Thyroid gland (tissue), 4 donors: Measurements from ENCODE around the gene CDHR1. TPM values are rescaled to one million over a fixed set of nuclear protein-coding genes. Genes with fewer than 3 reads are reported as not detected.

Experiments
- DNase-seq, 2 donors: peaks; one replicate each; pipeline ENCODE4 v3.0.0-alpha.2; 2019
- H3K27ac ChIP-seq, 3 donors: fragments of 200-600 bp; sonication (generic); 1 replicate in 2 of 3; 2 replicates in 1 of 3; pipeline ENCODE4 v1.5.1; 2016 to 2019; ENCODE audit warnings: mild to moderate bottlenecking in 1 of 3, moderate library complexity in 1 of 3
- H3K27me3 ChIP-seq: fragments of 200-600 bp; sonication (generic); one replicate; pipeline ENCODE4 v1.5.1; 2019
- H3K36me3 ChIP-seq, 2 donors: fragments of 200-600 bp; sonication (generic); one replicate each; pipeline ENCODE4 v1.5.1; 2016 to 2019
- H3K4me1 ChIP-seq, 2 donors: fragments of 200-600 bp; sonication (generic); one replicate each; pipeline ENCODE4 v1.5.1; 2017 to 2019
- H3K4me3 ChIP-seq, 3 donors: fragments of 200-600 bp; sonication (generic); replicated peaks in 1 of 3; 1 replicate in 2 of 3; 2 replicates in 1 of 3; pipeline ENCODE4 v1.5.1; 2016; ENCODE audit warnings: mild to moderate bottlenecking in 1 of 3
- H3K9me3 ChIP-seq: fragments of 200-600 bp; sonication (generic); one replicate; pipeline ENCODE4 v1.5.1; 2017
- CTCF ChIP-seq, 6 experiments: fragments of 200-600 bp in 3 of 6; fragments of 450-650 bp in 3 of 6; sonication (generic) in 3 of 6; IDR thresholded peaks; one replicate each; pipeline ENCODE4 v1.5.1; 2016 to 2019; ENCODE audit warnings: antibody characterized with exemption in 6 of 6, mild to moderate bottlenecking in 2 of 6, inconsistent platforms in 1 of 6, moderate library complexity in 1 of 6
- POLR2A ChIP-seq, 2 donors: fragments of 450-650 bp; IDR thresholded peaks; one replicate each; pipeline ENCODE4 v1.6.1; 2017; ENCODE audit warnings: antibody characterized with exemption in 2 of 2, mild to moderate bottlenecking in 2 of 2, moderate library complexity in 1 of 2
- WGBS, 2 donors: methylation state at CpG; one replicate each; pipeline ENCODE4 v1.1.5; 2017; 5-methylcytosine and 5-hydroxymethylcytosine counted together
- intact Hi-C: fragments of 100-400 bp; cut with DNase I; formaldehyde crosslinking; loops from one replicate; pipeline ENCODE4 v1.15.1; 2023
- total RNA-seq, 4 donors: library from RNA; depleted of rRNA; stranded (reverse); fragments of >200 nt; gene quantifications; one replicate each; pipeline ENCODE4 v1.2.3, GENCODE V29; 2016

CDHR1 gene
- total RNA-seq, 4 donors from 2014 or later = 0.17 TPM; not detected in 3

- TF ChIP-seq CTCF (IDR thresholded peaks at IDR 0.05) (no peak), POLR2A (IDR thresholded peaks at IDR 0.05) (no peak)
Measured at GRCh38 chr10:84224411-84225028, 30.2 kb downstream of the CDHR1 start.

GRCh38 chr10:84225427-84226173, 31.3 kb downstream of the CDHR1 start, which contains the start of gene LRIT2:
Gene LRIT2 (minus strand): TSS chr10:84225544. CDS start chr10:84225520, 24 bp downstream.
- H3K9me3 ChIP-seq = no peaks in the 10 kb centered on the region
- H3K27me3 ChIP-seq = no peaks in the 10 kb centered on the region
- intact Hi-C loops = no loop called here
- no peak within 1 kb of the TSS for H3K4me3 ChIP-seq
- H3K36me3 ChIP-seq = no peaks in the 10 kb centered on the region
- peaks cover 2 to 8% of the 10 kb centered on the region in 2 donors for H3K4me1 ChIP-seq
- 59 to 77% methylated on average over 6 of the region's 6 CpGs for WGBS, 2 donors
- no peak within 1 kb of the TSS for H3K27ac ChIP-seq
- DNase-seq = no peak
- TF ChIP-seq POLR2A (IDR thresholded peaks at IDR 0.05) = no peak
- TF ChIP-seq CTCF (IDR thresholded peaks at IDR 0.05) = no peak

More at GRCh38 chr10:84224411-84225028, 30.2 kb downstream of the CDHR1 start:
- H3K4me1 ChIP-seq = no peaks in the 10 kb centered on the region
- H3K4me3 ChIP-seq = no peak overlapping the region
- 50 to 52% methylated on average over 6 of the region's 6 CpGs for WGBS, 2 donors
- no peaks in the 10 kb centered on the region for H3K27me3 ChIP-seq
- intact Hi-C loops = no loop called here
- no peak for DNase-seq
- no peaks in the 10 kb centered on the region for H3K36me3 ChIP-seq
- no peaks in the 10 kb centered on the region for H3K9me3 ChIP-seq
- H3K27ac ChIP-seq = no peak overlapping the region

GRCh38 chr10:84226616-84227015, 32.3 kb downstream of the CDHR1 start:
- TF ChIP-seq POLR2A (IDR thresholded peaks at IDR 0.05) (no peak), CTCF (IDR thresholded peaks at IDR 0.05) (no peak)
- 72% methylated on average over 3 of the region's 3 CpGs for WGBS, 2 donors
- intact Hi-C loops = no loop called here

GRCh38 chr10:84227810-84228209, 33.5 kb downstream of the CDHR1 start:
- 59 to 84% methylated on average over 4 of the region's 4 CpGs for WGBS, 2 donors
- DNase-seq = no peak
- Histone ChIP-seq H3K4me3 (no peak overlapping the region), H3K27me3 (no peaks in the 10 kb centered on the region), H3K27ac (no peak overlapping the region), H3K4me1 (peaks cover 6 to 12% of the 10 kb centered on the region in 2 donors), H3K36me3 (no peaks in the 10 kb centered on the region), H3K9me3 (no peaks in the 10 kb centered on the region)
- intact Hi-C loops = no loop called here
- TF ChIP-seq CTCF (IDR thresholded peaks at IDR 0.05) = no peak

More at GRCh38 chr10:84226616-84227015, 32.3 kb downstream of the CDHR1 start:
- Histone ChIP-seq H3K27ac (no peak overlapping the region), H3K27me3 (no peaks in the 10 kb centered on the region), H3K9me3 (no peaks in the 10 kb centered on the region), H3K36me3 (no peaks in the 10 kb centered on the region), H3K4me3 (no peak overlapping the region), H3K4me1 (peaks cover 6 to 12% of the 10 kb centered on the region in 2 donors)
- DNase-seq = no peak

GRCh38 chr10:84230359-84230758, 36.0 kb downstream of the CDHR1 start:
- peak; percentile 31 to 50 for DNase-seq
- intact Hi-C loops = no loop called here
- no peak overlapping the region for H3K27ac ChIP-seq

More at GRCh38 chr10:84230359-84230758, 36.0 kb downstream of the CDHR1 start:
- Histone ChIP-seq H3K4me1 (peaks cover 6 to 12% of the 10 kb centered on the region in 2 donors), H3K36me3 (no peaks in the 10 kb centered on the region), H3K9me3 (no peaks in the 10 kb centered on the region), H3K27me3 (no peaks in the 10 kb centered on the region), H3K4me3 (no peak overlapping the region)
- 43 to 50% methylated on average over 1 of the region's 1 CpG for WGBS, 2 donors
- TF ChIP-seq POLR2A (IDR thresholded peaks at IDR 0.05) (no peak), CTCF (IDR thresholded peaks at IDR 0.05) (no peak)
